ENCODE data around the gene NELFCD.
"Not testable (repeated sequence)": the region's sequence is repeated elsewhere in the genome, so short reads cannot be mapped to it uniquely, and the experiment has no call there.

The NELFCD gene

DNA sequence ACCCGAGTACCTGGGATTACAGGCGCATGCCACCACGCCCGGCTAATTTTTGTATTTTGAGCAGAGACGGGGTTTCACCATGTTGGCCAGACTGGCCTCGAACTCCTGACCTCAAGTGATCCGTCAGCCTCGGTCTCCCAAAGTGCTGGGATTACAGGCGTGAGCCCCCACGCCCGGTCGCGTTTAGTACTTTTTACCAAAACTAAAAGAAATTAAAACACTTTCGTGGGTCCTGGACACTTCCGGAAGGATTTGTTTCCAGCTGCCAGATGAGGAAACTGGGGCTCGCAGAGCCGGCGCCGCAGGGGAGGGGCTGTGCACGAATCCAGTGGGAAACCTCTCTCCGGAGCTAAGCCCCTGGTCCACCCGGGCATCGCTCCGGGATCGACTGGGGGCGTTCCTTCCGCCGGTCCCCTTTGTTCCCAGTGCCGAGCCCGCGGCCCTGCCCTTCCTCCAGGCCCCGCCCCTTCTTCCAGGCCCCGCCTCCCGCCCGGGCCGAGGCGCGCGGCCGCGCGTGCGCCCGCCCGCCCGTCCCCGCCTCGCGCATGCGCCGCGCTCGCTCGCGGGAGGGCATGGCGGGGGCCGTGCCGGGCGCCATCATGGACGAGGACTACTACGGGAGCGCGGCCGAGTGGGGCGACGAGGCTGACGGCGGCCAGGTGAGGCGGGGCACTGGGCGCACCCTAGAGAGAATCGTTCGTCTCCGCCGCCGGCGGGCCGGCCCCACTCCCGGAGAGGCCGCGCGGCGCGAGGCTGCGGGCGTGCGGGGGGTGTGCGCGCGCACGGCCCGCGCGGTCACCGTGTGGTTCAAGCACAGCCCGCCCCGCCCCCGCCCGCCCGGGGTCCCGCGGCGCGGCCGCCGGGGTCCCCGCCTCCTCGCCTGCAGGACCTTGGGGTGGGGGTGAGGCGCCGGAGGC, at the start of gene NELFCD:
NELFCD (plus strand) TSS at position 546 of the 917 bp plus-strand sequence; CDS start at position 600, 54 bp downstream.
- DNase-seq, result peak; percentile 81

- DNase-seq, result no peak
These were observed 48.9 kb upstream of the NELFCD start for GRCh38 chr20:58932170-58932569.

GRCh38 chr20:58938078-58938477, 43.0 kb upstream of the NELFCD start:
- DNase-seq, result no peak

DNA sequence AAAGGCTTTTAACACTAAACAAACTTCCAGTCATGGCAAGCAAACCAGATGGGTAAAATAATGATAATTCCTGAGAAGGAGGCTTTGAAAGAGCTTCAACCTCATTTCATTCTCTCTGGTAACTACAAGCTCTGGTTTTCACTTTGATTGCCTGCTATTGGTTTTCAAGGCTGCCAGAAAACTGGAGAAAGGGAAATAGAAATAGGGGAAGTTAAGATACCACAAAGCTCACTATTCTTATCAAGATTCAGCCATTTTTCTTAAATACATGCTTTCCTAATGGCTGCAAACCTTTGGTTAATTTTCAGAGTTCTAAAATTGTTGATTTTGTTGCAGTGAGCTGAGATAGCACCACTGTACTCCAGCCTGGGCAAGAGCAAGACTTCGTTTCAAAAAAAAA, 42.5 kb upstream of the NELFCD start:
- no peak for DNase-seq

GRCh38 chr20:58941471-58941870, 39.6 kb upstream of the NELFCD start:
- no peak for DNase-seq

DNA sequence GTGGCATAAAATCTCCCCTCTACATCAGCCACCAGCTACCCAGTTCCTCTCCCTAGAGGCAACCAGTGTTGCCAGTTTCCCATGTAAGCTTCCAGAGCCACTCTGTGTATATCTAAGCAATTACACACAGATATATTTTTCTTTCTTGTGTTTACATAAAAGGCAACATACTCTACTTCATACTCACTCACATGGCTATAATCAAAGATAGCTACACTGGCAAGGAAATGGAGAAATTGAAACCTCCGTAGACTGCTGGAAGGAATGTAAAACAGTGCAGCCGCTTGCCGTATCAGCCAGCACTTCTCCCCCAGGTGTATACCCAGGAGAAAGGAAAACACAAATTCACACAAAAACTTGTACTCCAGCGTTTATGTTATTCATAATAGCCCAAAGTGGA, 38.5 kb upstream of the NELFCD start:
- DNase-seq, result no peak

DNA sequence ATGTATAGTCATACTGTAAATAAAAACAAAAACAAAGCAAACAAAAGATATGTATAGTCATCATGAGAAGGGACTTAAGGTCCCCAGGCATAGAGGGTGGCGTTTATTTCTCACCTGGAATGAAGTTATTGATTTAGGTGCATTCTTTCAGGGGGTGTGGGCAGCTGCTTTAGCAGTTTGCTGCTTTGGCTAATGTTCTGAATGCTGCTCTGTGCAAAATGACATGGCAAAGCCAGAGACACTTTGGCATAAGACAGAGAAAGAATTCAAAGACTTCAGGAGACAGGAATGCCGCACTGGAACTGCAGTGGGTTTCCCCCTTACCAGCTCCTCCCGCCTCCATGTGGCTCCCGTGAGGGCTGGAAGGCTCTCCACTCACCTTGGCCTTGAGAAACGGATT, 36.4 kb upstream of the NELFCD start:
- DNase-seq, result no peak

DNA sequence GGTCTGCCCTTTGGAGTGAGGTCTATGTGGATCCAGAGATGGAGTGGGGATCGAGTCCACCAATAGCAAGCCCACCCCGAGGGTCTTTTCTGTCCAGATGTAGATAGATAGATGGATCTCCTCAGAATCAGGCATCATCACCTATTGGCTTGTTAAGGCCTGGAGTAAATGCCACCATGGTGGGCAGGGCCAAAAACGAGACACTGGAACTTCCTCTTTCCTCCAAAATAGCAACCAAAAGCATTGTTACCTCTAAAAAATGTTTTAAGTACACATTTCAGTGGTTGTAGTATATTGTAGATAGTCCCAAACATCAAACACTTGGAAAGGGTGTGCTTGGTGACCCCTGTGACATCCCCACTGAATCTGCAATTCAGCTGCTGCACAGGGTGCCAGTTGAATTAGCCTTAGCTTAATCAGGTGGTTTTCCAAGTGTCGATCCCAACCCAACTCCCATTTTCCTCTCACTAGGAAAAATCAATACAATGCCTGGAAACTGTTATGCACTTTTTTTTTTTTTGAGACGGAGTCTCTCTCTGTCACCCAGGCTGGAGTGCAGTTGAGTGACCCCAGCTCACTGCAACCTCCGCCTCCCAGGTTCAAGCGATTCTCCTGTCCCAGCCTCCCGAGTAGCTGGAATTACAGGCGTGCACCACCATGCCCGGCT, 35.0 kb upstream of the NELFCD start:
- DNase-seq, result no peak

DNA sequence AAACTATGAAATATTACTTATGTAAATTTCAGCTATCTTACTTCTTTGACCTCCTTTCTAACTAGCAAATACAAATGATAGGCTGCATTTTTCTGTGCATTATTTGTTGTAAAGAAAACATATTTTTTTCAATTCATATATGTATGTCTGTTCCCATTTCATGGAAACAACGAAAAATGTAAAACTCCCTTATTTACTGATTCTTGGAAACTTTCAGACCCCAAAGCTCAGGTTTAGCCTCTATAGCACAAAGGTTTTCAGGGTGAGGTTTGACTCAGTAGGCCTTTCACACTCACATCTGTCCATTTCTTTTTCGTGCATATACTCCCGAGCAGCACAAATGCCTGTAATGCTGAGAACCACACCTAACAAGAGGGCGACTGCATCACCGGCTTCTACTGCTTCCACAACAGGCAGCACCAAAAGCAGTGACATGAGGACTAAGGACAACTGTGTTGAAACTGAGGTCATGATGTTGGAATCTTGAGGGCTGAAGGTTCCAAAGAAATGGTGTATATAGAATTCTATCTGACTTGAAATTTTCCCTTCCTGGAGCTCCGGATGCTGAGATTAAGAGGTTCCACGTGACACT, 33.2 kb upstream of the NELFCD start:
- DNase-seq, result not testable (repeated sequence)

- no peak for DNase-seq
These were observed 30.5 kb upstream of the NELFCD start for GRCh38 chr20:58950603-58951002.

- no peak for DNase-seq
These were observed 28.0 kb upstream of the NELFCD start for GRCh38 chr20:58953050-58953449.

- no peak for DNase-seq
These were observed 25.0 kb upstream of the NELFCD start for GRCh38 chr20:58956078-58956477.

- no peak for DNase-seq
These were observed 21.4 kb upstream of the NELFCD start for GRCh38 chr20:58959652-58960051.

DNA sequence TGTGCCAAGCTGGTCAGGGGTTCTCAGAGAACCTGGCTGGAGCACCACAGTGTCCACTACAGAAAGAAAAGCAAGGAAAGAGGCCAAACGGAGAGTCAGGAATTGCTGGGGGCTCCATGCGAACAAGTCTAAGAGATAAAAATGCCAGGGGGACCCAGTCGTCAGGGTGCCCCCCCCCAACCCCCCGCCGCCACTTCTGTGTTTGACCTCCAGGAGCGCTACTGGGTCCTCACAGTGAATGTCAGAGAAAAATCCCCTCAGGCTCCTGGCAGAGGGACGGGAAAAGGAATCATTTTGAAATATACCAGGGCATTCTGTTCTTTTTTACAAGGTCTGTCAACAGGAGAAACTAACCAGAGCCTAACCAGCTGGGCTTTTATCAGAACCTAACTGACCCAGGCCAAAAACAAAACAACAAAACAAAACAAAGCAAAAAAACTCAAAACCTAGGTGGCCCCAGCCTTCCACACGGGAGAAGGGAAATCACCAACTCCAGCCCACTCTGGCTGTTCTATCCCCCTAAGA, 17.9 kb upstream of the NELFCD start:
- DNase-seq, result no peak

GRCh38 chr20:58963922-58964321, 17.1 kb upstream of the NELFCD start:
- not testable (repeated sequence) for DNase-seq

- no peak for DNase-seq
These were observed 15.6 kb upstream of the NELFCD start for GRCh38 chr20:58965270-58966064.

GRCh38 chr20:58967652-58968429, 13.2 kb upstream of the NELFCD start:
- DNase-seq, result no peak

DNA sequence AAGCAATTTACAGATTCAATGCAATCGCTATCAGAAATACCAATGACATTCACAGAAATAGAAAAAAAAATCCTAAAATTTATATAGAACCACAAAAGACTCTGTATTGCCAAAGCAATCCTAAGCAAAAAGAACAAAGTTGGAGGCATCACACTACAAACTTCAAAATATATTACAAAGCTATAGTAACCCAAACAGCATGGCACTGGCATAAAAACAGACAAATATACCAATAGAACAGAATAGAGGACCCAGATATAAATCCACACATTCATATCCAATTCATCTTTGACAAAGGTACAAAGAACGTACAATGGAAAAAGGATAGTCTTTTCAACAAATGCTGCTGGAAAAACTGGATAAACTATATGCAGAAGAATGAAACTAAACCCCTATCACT, 11.6 kb upstream of the NELFCD start:
- DNase-seq, result no peak

GRCh38 chr20:58970146-58970545, 10.9 kb upstream of the NELFCD start:
- no peak for DNase-seq

DNA sequence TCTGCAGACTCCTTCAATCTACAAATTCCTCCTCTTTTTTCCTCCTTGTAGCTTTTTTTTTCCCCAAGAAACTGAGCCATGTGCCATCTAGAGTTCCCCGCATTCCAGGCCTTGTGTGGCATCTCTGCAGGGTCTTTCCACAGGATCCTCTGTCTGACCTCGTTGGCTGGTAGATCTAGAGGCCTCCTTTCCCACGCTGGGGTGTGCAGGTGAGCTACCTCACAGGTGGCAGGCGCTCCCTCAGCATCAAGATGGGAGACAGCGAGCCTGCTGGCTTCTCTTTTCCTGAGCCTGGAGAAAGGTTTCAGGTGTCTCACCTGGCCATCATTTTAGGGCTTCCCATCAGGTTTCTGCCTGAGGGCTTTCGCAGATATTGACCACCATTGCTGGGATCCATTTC, 9.6 kb upstream of the NELFCD start:
- DNase-seq, result no peak

DNA sequence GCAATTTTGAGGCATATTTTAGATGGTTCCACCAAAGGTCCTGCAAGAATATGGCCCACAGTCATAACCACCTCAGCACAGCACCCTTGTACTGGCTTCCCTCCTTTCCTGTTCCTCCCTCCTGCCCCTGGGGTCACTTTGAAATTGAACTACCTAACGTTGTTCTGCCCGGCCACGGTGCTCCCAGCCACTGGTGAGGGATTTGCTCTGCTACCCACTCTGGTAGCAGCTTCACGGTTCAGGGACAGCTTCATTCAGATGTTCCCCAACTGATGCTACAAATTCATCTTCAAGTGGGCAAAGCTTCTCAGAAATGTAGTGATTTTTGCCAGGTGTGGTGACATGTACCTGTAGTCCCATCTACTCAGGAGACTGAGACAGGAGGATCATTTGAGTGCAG, 7.9 kb upstream of the NELFCD start:
- no peak for DNase-seq

DNA sequence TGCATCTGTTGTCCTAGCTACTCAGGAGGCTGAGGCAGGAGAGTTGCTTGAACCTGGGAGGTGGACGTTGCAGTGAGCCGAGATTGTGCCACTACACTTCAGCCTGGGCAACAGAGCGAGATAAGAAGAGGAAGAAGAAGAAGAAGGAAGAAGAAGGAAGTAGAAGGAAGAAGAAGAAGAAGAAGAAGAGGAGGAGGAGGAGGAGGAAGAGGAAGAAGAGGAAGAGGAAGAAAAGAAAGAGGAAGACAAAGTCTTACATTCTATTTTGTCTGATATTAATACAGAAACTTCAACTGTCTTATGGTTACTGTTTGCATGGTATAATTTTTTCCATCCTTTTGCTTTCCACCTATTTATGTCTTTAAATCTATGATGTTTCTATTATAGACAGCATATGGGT, 7.2 kb upstream of the NELFCD start:
- DNase-seq, result no peak
